Measurements from ENCODE around the gene LCN9. TPM values are rescaled to one million over a fixed set of nuclear protein-coding genes. Genes with fewer than 3 reads are reported as not detected.

LCN9 gene
- polyA plus RNA-seq, 1 donor (not counting 4 experiments of a cell fraction or from before 2014, with no cell fraction given), result not detected

- Histone ChIP-seq H3K4me2 (ENCODE audit: control insufficient read depth, extremely low read depth, insufficient read depth, low read depth, low read length) (no peak overlapping the region), H3K9me1 (ENCODE audit: control insufficient read depth, extremely low read depth, insufficient read depth, low read length) (no peaks in the 10 kb centered on the region), H4K20me1 (ENCODE audit: control insufficient read depth, extremely low read depth, insufficient read depth, low read length) (no peaks in the 10 kb centered on the region), H3K36me3 (ENCODE audit: control insufficient read depth in 2 of 2, extremely low read depth in 1 of 2, insufficient read depth in 2 of 2, low read length in 2 of 2) (no peaks in the 10 kb centered on the region), H3K4me3 (ENCODE audit: control insufficient read depth in 2 of 3, extremely low read depth in 1 of 3, insufficient read depth in 2 of 3, low read depth in 1 of 3, low read length in 3 of 3) (no peak overlapping the region), H3K9ac (ENCODE audit: control insufficient read depth, extremely low read depth, insufficient read depth, low read length) (no peak overlapping the region), H3K27ac (ENCODE audit: control insufficient read depth, insufficient read depth, low read length) (no peak overlapping the region), H3K27me3 (ENCODE audit: control insufficient read depth, extremely low read depth, insufficient read depth, low read length) (no peaks in the 10 kb centered on the region), H3K9me3 (ENCODE audit: control insufficient read depth, low read depth, low read length) (no peaks in the 10 kb centered on the region), H3K79me2 (ENCODE audit: control insufficient read depth, insufficient read depth, low read length) (no peaks in the 10 kb centered on the region), H2AFZ (ENCODE audit: control insufficient read depth, low read length) (no peak overlapping the region), H3K4me1 (ENCODE audit: control insufficient read depth, extremely low read depth, insufficient read depth, low read length) (no peaks in the 10 kb centered on the region)
- no peak for TF ChIP-seq CTCF (optimal IDR thresholded peaks at IDR 0.05 in 1 of 3, IDR thresholded peaks at IDR 0.05 in 1 of 3, conservative IDR thresholded peaks at IDR 0.05 in 1 of 3; ENCODE audit: extremely low read depth in 1 of 3, insufficient read depth in 2 of 3, low read length in 3 of 3)
- no peak for TF ChIP-seq EZH2 (IDR thresholded peaks at IDR 0.05; ENCODE audit: low read length)
- DNase-seq (ENCODE audit: low read depth, low spot score) (no peak), FAIRE-seq (no peak)
- dilution Hi-C loops (cut with MboI; ENCODE audit: extremely low pct_ligation_motif_present, low sequenced_read_pairs), result no loop called here
These were observed 16.9 kb downstream of the LCN9 start for GRCh38 chr9:135680056-135680455.

GRCh38 chr9:135681161-135681560 is 18.1 kb downstream of the LCN9 start:
- H3K4me1 ChIP-seq (ENCODE audit: control insufficient read depth, extremely low read depth, insufficient read depth, low read length), result no peaks in the 10 kb centered on the region
- FAIRE-seq (no peak), DNase-seq (ENCODE audit: low read depth, low spot score) (no peak)
- H3K9me3 ChIP-seq (ENCODE audit: control insufficient read depth, low read depth, low read length), result no peaks in the 10 kb centered on the region
- no peaks in the 10 kb centered on the region for H3K36me3 ChIP-seq (ENCODE audit: control insufficient read depth in 2 of 2, extremely low read depth in 1 of 2, insufficient read depth in 2 of 2, low read length in 2 of 2)
- no peak for TF ChIP-seq CTCF (optimal IDR thresholded peaks at IDR 0.05 in 1 of 3, IDR thresholded peaks at IDR 0.05 in 1 of 3, conservative IDR thresholded peaks at IDR 0.05 in 1 of 3; ENCODE audit: extremely low read depth in 1 of 3, insufficient read depth in 2 of 3, low read length in 3 of 3)
- no peak for TF ChIP-seq EZH2 (IDR thresholded peaks at IDR 0.05; ENCODE audit: low read length)
- no peaks in the 10 kb centered on the region for H3K9me1 ChIP-seq (ENCODE audit: control insufficient read depth, extremely low read depth, insufficient read depth, low read length)
- dilution Hi-C loops (cut with MboI; ENCODE audit: extremely low pct_ligation_motif_present, low sequenced_read_pairs), result no loop called here
- H3K4me3 ChIP-seq (ENCODE audit: control insufficient read depth in 2 of 3, extremely low read depth in 1 of 3, insufficient read depth in 2 of 3, low read depth in 1 of 3, low read length in 3 of 3), result no peak overlapping the region
- no peak overlapping the region for H3K9ac ChIP-seq (ENCODE audit: control insufficient read depth, extremely low read depth, insufficient read depth, low read length)
- no peaks in the 10 kb centered on the region for H3K79me2 ChIP-seq (ENCODE audit: control insufficient read depth, insufficient read depth, low read length)
- no peak overlapping the region for H3K27ac ChIP-seq (ENCODE audit: control insufficient read depth, insufficient read depth, low read length)
- no peaks in the 10 kb centered on the region for H4K20me1 ChIP-seq (ENCODE audit: control insufficient read depth, extremely low read depth, insufficient read depth, low read length)
- H3K27me3 ChIP-seq (ENCODE audit: control insufficient read depth, extremely low read depth, insufficient read depth, low read length), result no peaks in the 10 kb centered on the region
- no peak overlapping the region for H3K4me2 ChIP-seq (ENCODE audit: control insufficient read depth, extremely low read depth, insufficient read depth, low read depth, low read length)
- no peak overlapping the region for H2AFZ ChIP-seq (ENCODE audit: control insufficient read depth, low read length)
